GM19324 (cell line): ENCODE results near the gene SLC19A1.

Source experiments
- ATAC-seq: cut with Tn5 transposase; IDR thresholded peaks from one replicate; pipeline ENCODE4 v1.9.1; 2021; ENCODE audit warnings: mild to moderate bottlenecking, moderate library complexity; ENCODE audit not compliant: unreplicated experiment, low FRiP score

SLC19A1 gene

DNA sequence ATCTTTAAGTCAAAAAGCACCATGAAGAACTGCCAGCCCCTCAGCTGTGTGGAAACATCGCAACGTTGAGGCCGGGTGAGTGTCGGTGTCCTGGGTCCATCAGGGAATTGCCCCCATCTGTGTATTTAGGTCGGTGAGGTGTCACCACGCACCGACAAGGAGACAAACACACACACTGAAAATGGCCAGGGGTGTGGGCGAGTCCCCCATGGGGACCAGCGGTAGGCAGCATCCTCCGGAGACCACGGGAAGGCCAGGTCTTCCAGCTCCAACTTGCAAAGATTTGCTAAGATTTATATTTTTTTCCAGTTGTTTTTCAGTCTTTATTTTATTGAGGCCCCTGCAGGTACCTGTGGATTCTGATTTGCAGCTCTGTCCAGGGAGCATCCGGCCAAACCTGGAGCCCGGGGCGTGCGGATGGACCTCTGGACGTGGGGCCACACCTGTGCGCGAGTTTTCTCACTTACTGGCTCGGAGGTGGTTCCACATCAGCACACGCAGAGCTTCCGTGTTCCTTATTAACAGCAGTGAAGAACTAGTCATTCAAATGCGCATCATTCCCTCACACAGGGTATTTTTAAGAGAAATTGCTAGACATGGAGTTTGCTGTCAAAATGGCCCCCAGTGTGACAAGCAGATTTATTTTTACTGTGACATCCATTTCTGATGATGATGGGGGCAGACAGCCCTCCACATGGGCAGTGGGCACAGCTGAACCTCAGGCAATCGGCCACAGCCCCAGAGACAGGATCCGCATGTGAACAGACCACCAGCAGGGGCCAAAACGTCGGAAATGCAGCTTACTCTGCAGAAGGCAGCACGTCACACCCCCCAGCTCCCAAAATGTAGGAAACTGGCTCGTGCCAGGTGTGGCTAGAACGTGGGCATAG, 17.2 kb upstream of the SLC19A1 start:
- no peak for ATAC-seq

DNA sequence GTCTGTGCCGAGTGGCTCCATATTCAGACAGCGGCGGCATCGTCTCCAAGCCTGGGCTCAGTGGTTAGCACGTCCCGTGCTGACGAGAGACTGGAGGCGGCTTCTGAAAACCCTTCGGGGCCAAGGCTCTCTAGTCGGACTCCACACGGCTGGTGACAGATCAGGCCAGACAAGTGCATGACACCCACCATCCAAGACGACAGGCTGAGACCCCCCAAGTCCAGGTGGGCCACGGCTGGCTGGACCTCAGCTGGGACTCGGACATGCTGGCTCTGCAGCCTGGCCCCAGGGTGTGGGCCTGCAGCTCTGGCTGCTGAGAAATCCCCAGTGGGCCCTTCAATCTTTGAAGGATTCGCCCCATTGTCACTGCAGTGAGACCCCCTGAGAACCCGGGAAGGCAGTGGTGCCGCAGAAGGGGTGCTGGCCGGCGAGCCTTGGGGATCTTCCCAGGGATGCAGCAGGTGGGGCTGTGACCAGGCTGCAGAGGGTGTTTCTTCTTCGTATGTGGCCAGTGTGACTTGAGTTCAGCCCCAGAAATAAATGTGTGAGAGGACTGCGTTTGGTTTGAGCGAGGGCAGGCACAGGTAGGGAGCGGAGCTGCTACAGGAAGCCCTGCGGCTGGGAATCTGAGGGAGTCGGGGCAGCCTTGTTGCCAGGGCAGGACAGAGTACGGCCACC, 15.9 kb upstream of the SLC19A1 start:
- no peak for ATAC-seq

- no peak for ATAC-seq
Observed at GRCh38 chr21:45557616-45558043, 15.4 kb upstream of the SLC19A1 start.

- no peak for ATAC-seq
Observed at GRCh38 chr21:45556645-45557615, 14.7 kb upstream of the SLC19A1 start.

DNA sequence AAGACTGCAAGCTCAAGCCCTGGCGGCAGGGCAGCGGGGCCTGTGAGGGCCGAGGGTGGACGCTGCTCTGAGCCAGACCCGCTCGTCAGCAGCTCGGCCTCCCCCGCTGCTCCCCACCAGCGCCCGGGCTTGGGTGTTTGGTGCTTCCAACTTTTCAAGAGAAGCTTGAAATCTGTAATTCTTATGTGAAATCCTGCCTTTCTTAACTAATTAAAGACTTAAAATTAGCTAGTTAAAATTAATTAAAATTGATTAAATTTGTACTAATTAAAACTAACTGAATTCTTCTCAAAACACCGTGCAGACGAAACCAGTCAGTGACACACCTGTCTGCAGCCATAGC, 14.0 kb upstream of the SLC19A1 start:
- no peak for ATAC-seq

DNA sequence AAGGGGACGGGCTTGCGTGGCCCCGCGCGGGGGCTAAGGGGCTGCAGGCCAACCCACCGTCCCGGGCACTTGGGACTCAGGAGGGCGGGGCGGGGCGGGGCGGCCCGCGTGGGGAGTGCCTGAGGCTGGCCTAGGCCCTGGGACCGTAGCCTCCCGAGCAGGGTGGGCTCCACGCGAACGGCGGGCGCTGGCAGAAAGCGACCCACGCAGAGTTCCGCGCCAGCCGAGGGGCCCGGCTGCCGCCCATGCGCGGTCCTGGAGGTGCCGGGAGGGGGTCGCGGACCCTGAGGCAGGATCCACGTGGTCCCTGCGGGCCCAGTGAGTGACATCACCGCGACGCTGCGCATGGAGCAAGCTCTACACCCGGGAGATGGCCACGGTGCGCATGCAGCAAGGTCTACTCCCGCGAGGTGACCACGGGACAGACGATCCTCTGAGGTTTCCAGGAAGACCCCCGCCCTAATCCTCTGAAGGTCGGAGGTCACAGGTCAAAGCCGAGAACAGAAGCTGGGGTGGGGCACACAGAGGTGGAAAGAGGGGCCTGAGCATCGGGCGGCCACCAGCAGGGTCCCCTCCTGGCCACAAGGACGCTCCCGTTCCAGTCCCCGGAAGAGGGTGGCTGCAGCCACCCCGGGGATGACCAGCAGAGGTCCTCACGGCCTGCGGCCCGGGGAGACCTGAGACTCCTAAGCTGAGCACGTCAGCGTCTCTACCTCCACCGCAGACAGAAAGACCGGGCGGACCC, 13.5 kb upstream of the SLC19A1 start:
- ATAC-seq: no peak

DNA sequence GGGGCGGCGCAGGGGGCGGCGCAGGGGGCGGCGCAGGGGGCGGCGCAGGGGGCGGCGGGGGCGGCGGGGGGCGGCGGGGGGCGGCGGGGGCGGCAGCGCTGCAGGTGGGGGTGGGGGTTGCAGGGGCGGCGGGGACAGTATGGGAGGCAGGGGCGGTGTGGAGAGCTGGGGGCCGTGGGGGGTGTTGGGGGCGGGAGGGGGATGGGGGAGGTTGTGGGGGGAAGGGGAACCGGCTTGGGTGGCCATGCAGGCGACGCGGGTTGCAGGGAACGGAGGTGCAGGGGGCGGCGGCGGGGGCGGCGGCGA, 13.0 kb upstream of the SLC19A1 start:
- no peak for ATAC-seq

- peak; percentile 60 for ATAC-seq
Observed at GRCh38 chr21:45554477-45555175, 12.4 kb upstream of the SLC19A1 start.

DNA sequence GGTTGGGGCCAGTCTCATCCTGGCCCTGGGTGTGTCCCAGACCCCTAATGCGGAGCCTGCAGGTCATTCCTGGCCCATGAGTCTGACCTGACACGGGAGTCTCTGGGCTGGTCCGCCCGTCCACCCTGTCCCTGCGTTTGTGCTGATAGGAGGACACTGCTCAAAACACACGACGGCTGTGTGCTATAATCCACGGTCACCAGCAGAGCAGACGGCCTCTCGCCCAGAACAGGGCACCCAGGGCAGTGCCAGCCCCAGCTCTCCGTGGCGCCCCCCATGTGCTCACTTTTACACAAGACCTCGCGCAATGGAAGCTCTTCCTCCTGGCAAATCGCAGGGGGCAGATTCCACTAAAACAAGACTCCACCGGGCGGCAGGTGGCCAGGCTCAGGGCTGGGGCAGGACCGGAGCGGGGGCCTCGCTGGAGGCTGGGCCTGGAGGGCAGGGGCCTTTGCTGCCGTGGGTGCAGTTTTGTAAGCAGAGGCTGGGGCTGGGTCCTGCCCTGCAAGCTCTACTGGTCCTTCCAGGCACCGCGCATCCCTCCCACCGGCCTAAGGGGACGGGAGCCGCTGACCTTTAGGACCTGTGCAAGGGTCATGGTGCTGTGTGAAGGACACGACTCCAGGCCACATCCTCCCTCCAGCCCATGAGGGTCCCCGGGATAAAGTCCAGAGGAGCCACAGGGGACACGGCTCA, 10.6 kb upstream of the SLC19A1 start:
- ATAC-seq: no peak

GRCh38 chr21:45551783-45552695, 9.8 kb upstream of the SLC19A1 start:
- ATAC-seq: no peak

GRCh38 chr21:45551316-45551715, 9.1 kb upstream of the SLC19A1 start:
- no peak for ATAC-seq

DNA sequence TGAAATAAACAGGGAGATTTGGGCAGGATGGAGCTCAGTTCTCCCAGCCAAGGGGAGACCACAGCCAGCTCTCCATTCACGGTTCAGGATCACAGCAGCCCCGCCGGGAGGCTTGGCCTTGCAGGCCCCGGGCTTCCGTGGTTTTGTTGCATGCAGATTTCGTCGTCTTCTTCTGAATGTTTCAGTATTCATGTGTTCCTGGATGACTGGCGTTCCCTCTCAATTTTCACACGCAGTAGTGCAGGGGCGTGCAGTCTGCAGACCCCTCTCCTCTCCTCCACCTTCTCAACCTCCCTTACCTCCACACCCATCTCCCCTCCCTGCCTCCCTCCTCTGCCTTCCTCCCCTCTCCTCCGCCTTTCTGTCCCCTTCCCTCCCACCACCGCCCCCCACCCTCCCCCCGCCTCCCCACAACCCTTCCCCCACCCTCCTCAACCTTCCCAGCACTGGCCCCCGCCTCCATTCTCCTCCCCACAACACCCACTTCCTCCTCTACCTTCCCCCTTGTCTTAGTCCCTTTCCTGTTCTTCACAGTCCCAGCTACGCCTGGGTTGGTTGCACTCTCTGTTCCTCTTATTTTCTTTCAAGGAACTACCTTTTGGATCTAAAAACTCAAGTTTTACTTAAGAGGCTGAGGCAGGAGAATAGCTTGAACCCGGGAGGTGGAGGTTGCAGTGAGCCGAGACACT, 8.4 kb upstream of the SLC19A1 start:
- no peak for ATAC-seq

- ATAC-seq: no peak
Observed at GRCh38 chr21:45549626-45550463, 7.6 kb upstream of the SLC19A1 start.

- no peak for ATAC-seq
Observed at GRCh38 chr21:45548711-45549491, 6.7 kb upstream of the SLC19A1 start.

DNA sequence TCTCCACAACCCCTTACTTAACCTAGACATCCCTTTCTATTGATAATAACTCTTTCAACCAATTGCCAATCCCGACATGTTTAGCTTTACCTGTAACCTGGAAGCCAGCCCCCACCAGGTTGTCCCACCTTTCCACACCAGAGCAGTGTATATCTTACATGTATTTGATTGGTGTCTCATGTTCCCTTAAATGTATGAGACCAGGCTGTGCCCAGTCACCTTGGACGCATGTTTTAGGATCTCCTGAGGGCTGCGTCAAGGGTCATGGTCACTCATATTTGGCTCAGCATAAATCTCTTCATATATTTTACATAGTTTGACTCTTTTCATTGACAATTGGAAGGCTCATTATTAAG, 5.3 kb upstream of the SLC19A1 start:
- no peak for ATAC-seq
